Measurements from ENCODE around the gene JPH2. TPM values are rescaled to one million over a fixed set of nuclear protein-coding genes. Genes with fewer than 3 reads are reported as not detected.

The JPH2 gene
- total RNA-seq, 2 donors from 2014 or later: 169 to 179 TPM

GRCh38 chr20:44087051-44087856 is 99.7 kb downstream of the JPH2 start:
- TF ChIP-seq, protein P1, sequence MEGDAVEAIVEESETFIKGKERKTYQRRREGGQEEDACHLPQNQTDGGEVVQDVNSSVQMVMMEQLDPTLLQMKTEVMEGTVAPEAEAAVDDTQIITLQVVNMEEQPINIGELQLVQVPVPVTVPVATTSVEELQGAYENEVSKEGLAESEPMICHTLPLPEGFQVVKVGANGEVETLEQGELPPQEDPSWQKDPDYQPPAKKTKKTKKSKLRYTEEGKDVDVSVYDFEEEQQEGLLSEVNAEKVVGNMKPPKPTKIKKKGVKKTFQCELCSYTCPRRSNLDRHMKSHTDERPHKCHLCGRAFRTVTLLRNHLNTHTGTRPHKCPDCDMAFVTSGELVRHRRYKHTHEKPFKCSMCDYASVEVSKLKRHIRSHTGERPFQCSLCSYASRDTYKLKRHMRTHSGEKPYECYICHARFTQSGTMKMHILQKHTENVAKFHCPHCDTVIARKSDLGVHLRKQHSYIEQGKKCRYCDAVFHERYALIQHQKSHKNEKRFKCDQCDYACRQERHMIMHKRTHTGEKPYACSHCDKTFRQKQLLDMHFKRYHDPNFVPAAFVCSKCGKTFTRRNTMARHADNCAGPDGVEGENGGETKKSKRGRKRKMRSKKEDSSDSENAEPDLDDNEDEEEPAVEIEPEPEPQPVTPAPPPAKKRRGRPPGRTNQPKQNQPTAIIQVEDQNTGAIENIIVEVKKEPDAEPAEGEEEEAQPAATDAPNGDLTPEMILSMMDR (IDR thresholded peaks at IDR 0.05): no peak
- peaks cover 0 to 12% of the 10 kb centered on the region in 2 donors for H3K4me1 ChIP-seq (ENCODE audit: control insufficient read depth in 1 of 2, low read depth in 2 of 2)
- no peak overlapping the region for H3K27ac ChIP-seq
- H3K36me3 ChIP-seq: no peaks in the 10 kb centered on the region
- H3K4me3 ChIP-seq: no peak overlapping the region
- H3K9me3 ChIP-seq: no peaks in the 10 kb centered on the region
- ATAC-seq (ENCODE audit: insufficient number of reproducible peaks, low FRiP score, low read depth) (no peak), DNase-seq (ENCODE audit: low spot score) (no peak)
- H3K27me3 ChIP-seq (replicated peaks; ENCODE audit: insufficient read depth): no peaks in the 10 kb centered on the region

- Histone ChIP-seq H3K27ac (no peak overlapping the region), H3K4me1 (ENCODE audit: control insufficient read depth in 1 of 2, low read depth in 2 of 2) (peaks cover 0 to 12% of the 10 kb centered on the region in 2 donors), H3K27me3 (replicated peaks; ENCODE audit: insufficient read depth) (no peaks in the 10 kb centered on the region), H3K36me3 (no peaks in the 10 kb centered on the region), H3K9me3 (no peaks in the 10 kb centered on the region), H3K4me3 (no peak overlapping the region)
- TF ChIP-seq, protein P1 (IDR thresholded peaks at IDR 0.05): no peak
- DNase-seq (ENCODE audit: low spot score) (no peak), ATAC-seq (ENCODE audit: insufficient number of reproducible peaks, low FRiP score, low read depth) (no peak)
Measured at GRCh38 chr20:44085616-44086434, 101.2 kb downstream of the JPH2 start.

DNA sequence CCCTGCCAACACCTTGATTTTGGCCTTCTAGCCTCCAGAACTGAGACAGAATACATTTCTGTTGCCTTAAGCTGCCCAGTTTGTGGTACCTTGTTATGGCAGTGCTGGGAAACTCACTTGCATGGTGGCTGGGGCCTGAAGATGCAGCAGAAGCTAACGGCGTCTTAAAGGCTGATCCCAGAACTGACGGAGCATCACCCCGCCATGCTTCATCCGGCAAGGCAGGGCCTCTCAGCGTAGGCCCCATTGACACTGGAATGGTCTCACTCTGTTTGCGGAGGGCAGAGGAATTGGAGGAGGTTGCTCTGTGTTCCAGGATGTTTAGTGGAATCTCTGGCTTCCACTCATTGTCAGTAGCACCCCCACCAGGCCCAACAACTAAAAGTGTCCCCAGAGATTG is 102.1 kb downstream of the JPH2 start:
- no peaks in the 10 kb centered on the region for H3K36me3 ChIP-seq
- H3K4me3 ChIP-seq: no peak overlapping the region
- TF ChIP-seq, protein P1 (IDR thresholded peaks at IDR 0.05): no peak
- DNase-seq (ENCODE audit: low spot score) (no peak), ATAC-seq (ENCODE audit: insufficient number of reproducible peaks, low FRiP score, low read depth) (no peak)
- H3K9me3 ChIP-seq: no peaks in the 10 kb centered on the region
- H3K27ac ChIP-seq: no peak overlapping the region
- peaks cover 0 to 12% of the 10 kb centered on the region in 2 donors for H3K4me1 ChIP-seq (ENCODE audit: control insufficient read depth in 1 of 2, low read depth in 2 of 2)
- H3K27me3 ChIP-seq (replicated peaks; ENCODE audit: insufficient read depth): no peaks in the 10 kb centered on the region

DNA sequence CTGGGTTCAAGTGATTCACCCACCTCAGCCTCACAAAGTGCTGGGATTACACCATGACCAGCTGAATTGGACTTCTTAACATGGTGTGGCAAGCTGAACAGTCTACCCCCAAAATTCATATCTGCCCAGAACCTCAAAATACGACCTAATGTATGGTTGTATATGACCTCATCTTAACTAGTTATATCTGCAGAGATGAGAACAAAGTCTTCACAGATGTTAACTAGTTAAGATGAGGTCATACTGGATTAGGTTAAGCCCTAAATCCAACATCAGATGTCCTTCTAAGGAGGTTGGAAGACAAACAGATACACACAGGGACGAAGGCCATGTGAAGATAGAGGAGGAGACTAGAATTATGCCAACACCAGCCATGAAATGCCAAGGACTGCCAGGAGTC is 102.5 kb downstream of the JPH2 start:
- Histone ChIP-seq H3K27me3 (replicated peaks; ENCODE audit: insufficient read depth) (no peaks in the 10 kb centered on the region), H3K4me1 (ENCODE audit: control insufficient read depth in 1 of 2, low read depth in 2 of 2) (peaks cover 0 to 12% of the 10 kb centered on the region in 2 donors), H3K9me3 (no peaks in the 10 kb centered on the region), H3K36me3 (no peaks in the 10 kb centered on the region), H3K4me3 (no peak overlapping the region), H3K27ac (no peak overlapping the region)
- ATAC-seq (ENCODE audit: insufficient number of reproducible peaks, low FRiP score, low read depth) (no peak), DNase-seq (ENCODE audit: low spot score) (no peak)
- TF ChIP-seq, protein P1 (IDR thresholded peaks at IDR 0.05): no peak

GRCh38 chr20:44083220-44083933 is 103.6 kb downstream of the JPH2 start:
- Histone ChIP-seq H3K4me3 (no peak overlapping the region), H3K36me3 (no peaks in the 10 kb centered on the region), H3K27me3 (replicated peaks; ENCODE audit: insufficient read depth) (no peaks in the 10 kb centered on the region), H3K4me1 (ENCODE audit: control insufficient read depth in 1 of 2, low read depth in 2 of 2) (peaks cover 0 to 12% of the 10 kb centered on the region in 2 donors), H3K9me3 (no peaks in the 10 kb centered on the region), H3K27ac (no peak overlapping the region)
- TF ChIP-seq, protein P1 (IDR thresholded peaks at IDR 0.05): no peak
- ATAC-seq (ENCODE audit: insufficient number of reproducible peaks, low FRiP score, low read depth) (no peak), DNase-seq (ENCODE audit: low spot score) (no peak)

Measured in thoracic aorta (tissue), 2 donors.